ENCODE data around the gene PKP2. TPM values are rescaled to one million over a fixed set of nuclear protein-coding genes. Genes with fewer than 3 reads are reported as not detected.
"Not testable (repeated sequence)": the region's sequence is repeated elsewhere in the genome, so short reads cannot be mapped to it uniquely, and the experiment has no call there.

The PKP2 gene
- total and polyA plus RNA-seq, 2 experiments from 2014 or later: 0.21 to 0.22 TPM

GRCh38 chr12:32894566-32894965 is 2.0 kb downstream of the PKP2 start:
- in situ Hi-C loops (cut with MboI): no loop called here

GRCh38 chr12:32893458-32893857 is 3.1 kb downstream of the PKP2 start:
- in situ Hi-C loops (cut with MboI): no loop called here

More at GRCh38 chr12:32894566-32894965, 2.0 kb downstream of the PKP2 start:
- no peaks in the 10 kb centered on the region for H3K79me2 ChIP-seq (ENCODE audit: insufficient read depth)
- no peaks in the 10 kb centered on the region for H4K20me1 ChIP-seq (ENCODE audit: insufficient read depth)
- no peak overlapping the region for H3K9ac ChIP-seq
- H3K4me3 ChIP-seq: no peak overlapping the region
- no peaks in the 10 kb centered on the region for H3K4me1 ChIP-seq (ENCODE audit: insufficient read depth)
- 37 to 51% methylated on average over 2 of the region's 2 CpGs for WGBS, 2 experiments (ENCODE audit: low coverage in 1 of 2, low lambda C conversion rate in 2 of 2, missing lambda C conversion rate in 2 of 2)
- H3K27ac ChIP-seq: no peak overlapping the region
- H2AFZ ChIP-seq: no peak overlapping the region
- peaks cover 33% of the 10 kb centered on the region for H3K27me3 ChIP-seq (replicated peaks; ENCODE audit: insufficient read depth)
- no peak for DNase-seq
- TF ChIP-seq EZH2 (IDR thresholded peaks at IDR 0.05; ENCODE audit: insufficient read depth, poor library complexity, severe bottlenecking) (no peak), EZH2phosphoT487 (IDR thresholded peaks at IDR 0.05; ENCODE audit: insufficient read depth, low read depth) (no peak)
- H3F3A ChIP-seq (ENCODE audit: insufficient read depth): no peaks in the 10 kb centered on the region
- no peaks in the 10 kb centered on the region for H3K9me2 ChIP-seq (ENCODE audit: insufficient read depth)
- H3K9me3 ChIP-seq (ENCODE audit: low read depth): no peaks in the 10 kb centered on the region
- H3K36me3 ChIP-seq (ENCODE audit: low read depth): no peaks in the 10 kb centered on the region
- no peak overlapping the region for H3K4me2 ChIP-seq (ENCODE audit: unreplicated experiment)

GRCh38 chr12:32893043-32893442 is 3.5 kb downstream of the PKP2 start:
- Histone ChIP-seq H2AFZ (no peak overlapping the region), H3K27ac (no peak overlapping the region), H3F3A (ENCODE audit: insufficient read depth) (no peaks in the 10 kb centered on the region), H3K4me3 (no peak overlapping the region), H3K27me3 (replicated peaks; ENCODE audit: insufficient read depth) (peaks cover 26% of the 10 kb centered on the region), H3K9ac (no peak overlapping the region), H3K4me1 (ENCODE audit: insufficient read depth) (no peaks in the 10 kb centered on the region), H3K9me3 (ENCODE audit: low read depth) (no peaks in the 10 kb centered on the region), H3K4me2 (ENCODE audit: unreplicated experiment) (no peak overlapping the region), H3K79me2 (ENCODE audit: insufficient read depth) (no peaks in the 10 kb centered on the region), H4K20me1 (ENCODE audit: insufficient read depth) (no peaks in the 10 kb centered on the region), H3K9me2 (ENCODE audit: insufficient read depth) (no peaks in the 10 kb centered on the region), H3K36me3 (ENCODE audit: low read depth) (no peaks in the 10 kb centered on the region)
- in situ Hi-C loops (cut with MboI): no loop called here
- no peak for DNase-seq
- TF ChIP-seq EZH2phosphoT487 (IDR thresholded peaks at IDR 0.05; ENCODE audit: insufficient read depth, low read depth) (no peak), EZH2 (IDR thresholded peaks at IDR 0.05; ENCODE audit: insufficient read depth, poor library complexity, severe bottlenecking) (no peak)
- whole genome bisulfite sequencing, 2 experiments (ENCODE audit: low coverage in 1 of 2, low lambda C conversion rate in 2 of 2, missing lambda C conversion rate in 2 of 2): 8 to 15% methylated on average over 2 of the region's 2 CpGs

More at GRCh38 chr12:32893458-32893857, 3.1 kb downstream of the PKP2 start:
- Histone ChIP-seq H3K27me3 (replicated peaks; ENCODE audit: insufficient read depth) (peaks cover 29% of the 10 kb centered on the region), H2AFZ (no peak overlapping the region), H3K9me3 (ENCODE audit: low read depth) (no peaks in the 10 kb centered on the region), H3K4me3 (no peak overlapping the region), H3K27ac (no peak overlapping the region), H3K9me2 (ENCODE audit: insufficient read depth) (no peaks in the 10 kb centered on the region), H3F3A (ENCODE audit: insufficient read depth) (no peaks in the 10 kb centered on the region), H3K36me3 (ENCODE audit: low read depth) (no peaks in the 10 kb centered on the region), H3K4me1 (ENCODE audit: insufficient read depth) (no peaks in the 10 kb centered on the region), H3K9ac (no peak overlapping the region), H3K79me2 (ENCODE audit: insufficient read depth) (no peaks in the 10 kb centered on the region), H3K4me2 (ENCODE audit: unreplicated experiment) (no peak overlapping the region), H4K20me1 (ENCODE audit: insufficient read depth) (no peaks in the 10 kb centered on the region)
- DNase-seq: no peak
- WGBS, 2 experiments (ENCODE audit: low coverage in 1 of 2, low lambda C conversion rate in 2 of 2, missing lambda C conversion rate in 2 of 2): 21 to 28% methylated on average over 2 of the region's 2 CpGs
- TF ChIP-seq EZH2 (IDR thresholded peaks at IDR 0.05; ENCODE audit: insufficient read depth, poor library complexity, severe bottlenecking): no peak
- TF ChIP-seq EZH2phosphoT487 (IDR thresholded peaks at IDR 0.05; ENCODE audit: insufficient read depth, low read depth): no peak

GRCh38 chr12:32892369-32892768 is 4.2 kb downstream of the PKP2 start:
- H3K9ac ChIP-seq; H3F3A ChIP-seq (ENCODE audit: insufficient read depth); H3K27ac ChIP-seq; H3K4me1 ChIP-seq (ENCODE audit: insufficient read depth); in situ Hi-C loops (cut with MboI); H3K9me3 ChIP-seq (ENCODE audit: low read depth); H3K79me2 ChIP-seq (ENCODE audit: insufficient read depth); H3K9me2 ChIP-seq (ENCODE audit: insufficient read depth); H2AFZ ChIP-seq; H3K4me3 ChIP-seq; H3K36me3 ChIP-seq (ENCODE audit: low read depth); DNase-seq; H4K20me1 ChIP-seq (ENCODE audit: insufficient read depth); H3K4me2 ChIP-seq (ENCODE audit: unreplicated experiment): not testable (repeated sequence)
- WGBS, 2 experiments (ENCODE audit: low coverage in 1 of 2, low lambda C conversion rate in 2 of 2, missing lambda C conversion rate in 2 of 2): 46 to 55% methylated on average over 3 of the region's 3 CpGs
- peaks cover 20% of the 10 kb centered on the region for H3K27me3 ChIP-seq (replicated peaks; ENCODE audit: insufficient read depth)

- H3F3A ChIP-seq (ENCODE audit: insufficient read depth): no peaks in the 10 kb centered on the region
- no peak overlapping the region for H3K9ac ChIP-seq
- H3K9me3 ChIP-seq (ENCODE audit: low read depth): no peaks in the 10 kb centered on the region
- H3K9me2 ChIP-seq (ENCODE audit: insufficient read depth): no peaks in the 10 kb centered on the region
- no peak overlapping the region for H3K4me2 ChIP-seq (ENCODE audit: unreplicated experiment)
- H4K20me1 ChIP-seq (ENCODE audit: insufficient read depth): no peaks in the 10 kb centered on the region
- 49 to 51% methylated on average over 5 of the region's 5 CpGs for WGBS, 2 experiments (ENCODE audit: low coverage in 1 of 2, low lambda C conversion rate in 2 of 2, missing lambda C conversion rate in 2 of 2)
- no peak overlapping the region for H3K4me3 ChIP-seq
- no peak for TF ChIP-seq EZH2 (IDR thresholded peaks at IDR 0.05; ENCODE audit: insufficient read depth, poor library complexity, severe bottlenecking)
- TF ChIP-seq EZH2phosphoT487 (IDR thresholded peaks at IDR 0.05; ENCODE audit: insufficient read depth, low read depth): no peak
- peaks cover 16% of the 10 kb centered on the region for H3K27me3 ChIP-seq (replicated peaks; ENCODE audit: insufficient read depth)
- peak; percentile 9 for DNase-seq
- no peaks in the 10 kb centered on the region for H3K36me3 ChIP-seq (ENCODE audit: low read depth)
- H3K27ac ChIP-seq: no peak overlapping the region
- H3K79me2 ChIP-seq (ENCODE audit: insufficient read depth): no peaks in the 10 kb centered on the region
- H2AFZ ChIP-seq: no peak overlapping the region
- in situ Hi-C loops (cut with MboI): no loop called here
- no peaks in the 10 kb centered on the region for H3K4me1 ChIP-seq (ENCODE audit: insufficient read depth)
Observed at GRCh38 chr12:32891956-32892355, 4.6 kb downstream of the PKP2 start.
